Gastroesophageal sphincter (tissue), 4 donors: Measurements from ENCODE around the gene ISM1. TPM values are rescaled to one million over a fixed set of nuclear protein-coding genes. Genes with fewer than 3 reads are reported as not detected.

Experiments used
- ATAC-seq: fragments of 150-250 bp; one replicate; pipeline ENCODE4 v1.9.1; 2016; ENCODE audit warnings: mild to moderate bottlenecking, moderate library complexity
- H3K27ac ChIP-seq, 4 donors: fragments of 200-600 bp; sonication (generic) in 3 of 4; 1 replicate in 3 of 4; 2 replicates in 1 of 4; pipeline ENCODE4 v1.5.1; 2016 to 2019
- H3K27me3 ChIP-seq: fragments of 200-600 bp; sonication (generic); one replicate; pipeline ENCODE4 v1.5.1; 2019
- H3K36me3 ChIP-seq, 2 donors: fragments of 200-600 bp; sonication (generic); one replicate each; pipeline ENCODE4 v1.5.1; 2019; ENCODE audit warnings: control low read depth in 1 of 2
- H3K4me1 ChIP-seq, 3 donors: fragments of 200-600 bp; sonication (generic); 1 replicate in 2 of 3; 2 replicates in 1 of 3; pipeline ENCODE4 v1.5.1; 2016 to 2019; ENCODE audit warnings: control low read depth in 2 of 3
- H3K4me3 ChIP-seq, 2 donors: fragments of 200-600 bp; sonication (generic); one replicate each; pipeline ENCODE4 v1.5.1; 2019; ENCODE audit warnings: mild to moderate bottlenecking in 1 of 2, moderate library complexity in 1 of 2
- H3K9me3 ChIP-seq, 3 donors: fragments of 200-600 bp; sonication (generic); one replicate each; pipeline ENCODE4 v1.5.1; 2017 to 2019; ENCODE audit warnings: control low read depth in 2 of 3
- CTCF ChIP-seq, 4 experiments: fragments of 200-600 bp in 2 of 4; fragments of 450-650 bp in 2 of 4; sonication (generic) in 1 of 4; IDR thresholded peaks; one replicate each; pipeline ENCODE4 v1.5.1; 2017 to 2019; ENCODE audit warnings: antibody characterized with exemption in 4 of 4, mild to moderate bottlenecking in 2 of 4, moderate library complexity in 2 of 4
- EP300 ChIP-seq: sonication (generic); formaldehyde crosslinking; IDR thresholded peaks from one replicate; pipeline ENCODE4 v1.6.1; 2017; ENCODE audit warnings: antibody characterized with exemption, mild to moderate bottlenecking
- POLR2A ChIP-seq, 2 donors: fragments of 450-650 bp; IDR thresholded peaks; one replicate each; pipeline ENCODE4 v1.6.1; 2017; ENCODE audit warnings: antibody characterized with exemption in 2 of 2, mild to moderate bottlenecking in 2 of 2, moderate library complexity in 1 of 2
- POLR2AphosphoS5 ChIP-seq: sonication (generic); formaldehyde crosslinking; IDR thresholded peaks from one replicate; pipeline ENCODE4 v1.6.1; 2017; ENCODE audit warnings: antibody characterized with exemption
- WGBS, 2 donors: methylation state at CpG; one replicate each; pipeline ENCODE4 v1.1.5; 2018; ENCODE audit warnings: low coverage in 1 of 2; 5-methylcytosine and 5-hydroxymethylcytosine counted together
- total RNA-seq, 4 donors: library from RNA; depleted of rRNA; stranded (reverse); fragments of >200 nt; gene quantifications; one replicate each; pipeline ENCODE4 v1.1.0, GENCODE V29; 2016

ISM1 gene
- total RNA-seq, 4 donors from 2014 or later = 3.6 to 8.1 (median 6.4) TPM

DNA sequence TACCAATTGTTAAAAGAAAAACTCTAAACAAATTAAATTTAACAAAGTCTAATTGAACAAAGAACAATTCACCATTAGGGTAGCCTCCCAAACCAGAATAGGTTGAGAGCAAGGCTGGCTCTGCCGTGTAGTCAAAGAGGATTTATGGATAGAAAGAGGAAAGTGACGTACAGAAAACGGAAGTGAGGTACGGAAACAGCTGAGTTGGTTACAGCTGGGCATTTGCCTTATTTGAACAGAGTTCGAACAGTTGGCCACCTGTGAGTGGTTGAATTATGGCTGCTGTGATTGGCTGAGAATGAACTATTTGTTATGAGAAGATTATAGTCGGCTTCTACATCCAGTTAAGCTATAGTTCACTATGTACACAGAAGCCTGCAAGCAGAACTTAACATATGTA, 18.5 kb upstream of the ISM1 start:
- Histone ChIP-seq H3K36me3 (no peaks in the 10 kb centered on the region), H3K9me3 (no peaks in the 10 kb centered on the region), H3K4me3 (no peak overlapping the region), H3K27ac (no peak overlapping the region), H3K4me1 (no peaks in the 10 kb centered on the region), H3K27me3 (no peaks in the 10 kb centered on the region)
- ATAC-seq = no peak
- 71 to 73% methylated on average over 3 to 6 of the region's 6 CpGs for WGBS, 2 donors
- TF ChIP-seq EP300 (no peak), CTCF (IDR thresholded peaks at IDR 0.05) (no peak), POLR2AphosphoS5 (no peak), POLR2A (IDR thresholded peaks at IDR 0.05) (no peak)

- ATAC-seq = no peak
- no peaks in the 10 kb centered on the region for H3K27me3 ChIP-seq
- no peaks in the 10 kb centered on the region for H3K9me3 ChIP-seq
- WGBS, 2 donors = 40 to 79% methylated on average over 1 to 4 of the region's 4 CpGs
- H3K4me3 ChIP-seq = no peak overlapping the region
- no peaks in the 10 kb centered on the region for H3K4me1 ChIP-seq
- H3K36me3 ChIP-seq = no peaks in the 10 kb centered on the region
- no peak for TF ChIP-seq EP300
- TF ChIP-seq CTCF (IDR thresholded peaks at IDR 0.05) = no peak
- no peak for TF ChIP-seq POLR2AphosphoS5
- TF ChIP-seq POLR2A (IDR thresholded peaks at IDR 0.05) = no peak
- H3K27ac ChIP-seq = no peak overlapping the region
These were observed 15.6 kb upstream of the ISM1 start for GRCh38 chr20:13205425-13205824.

DNA sequence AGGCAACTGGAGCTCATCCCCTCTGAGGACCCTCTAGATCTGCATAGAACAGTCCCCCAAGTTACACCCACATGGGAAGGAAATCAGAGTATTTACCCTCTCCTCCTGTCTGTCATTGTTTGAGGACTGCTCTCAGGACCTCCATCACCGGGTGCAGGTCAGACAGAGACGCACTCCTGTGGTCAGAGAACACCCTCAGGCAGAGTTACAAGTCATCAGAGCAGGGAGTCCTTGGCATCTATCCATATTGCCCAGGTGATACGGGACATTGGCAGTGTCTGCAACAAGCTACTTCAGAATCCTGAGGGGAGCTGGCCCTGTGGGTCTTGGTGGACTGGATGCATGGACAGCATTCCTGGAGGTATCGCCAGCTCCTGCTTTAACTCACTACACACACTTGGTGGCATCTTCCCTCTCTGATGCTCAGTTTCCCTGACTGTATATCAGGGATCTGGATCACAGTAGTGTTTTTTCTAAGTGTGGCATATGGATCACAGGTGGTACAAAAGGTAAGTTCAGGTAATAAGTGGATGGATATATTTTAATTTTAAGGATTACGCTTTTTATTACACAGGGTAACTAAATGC, 15.1 kb upstream of the ISM1 start:
- Histone ChIP-seq H3K9me3 (no peaks in the 10 kb centered on the region), H3K4me1 (no peaks in the 10 kb centered on the region), H3K36me3 (no peaks in the 10 kb centered on the region), H3K27me3 (no peaks in the 10 kb centered on the region), H3K27ac (no peak overlapping the region), H3K4me3 (no peak overlapping the region)
- 70 to 86% methylated on average over 2 to 3 of the region's 5 CpGs for WGBS, 2 donors
- TF ChIP-seq POLR2A (IDR thresholded peaks at IDR 0.05) = no peak
- no peak for TF ChIP-seq CTCF (IDR thresholded peaks at IDR 0.05)
- no peak for TF ChIP-seq EP300
- TF ChIP-seq POLR2AphosphoS5 = no peak
- ATAC-seq = no peak

- H3K27me3 ChIP-seq = no peaks in the 10 kb centered on the region
- 83 to 100% methylated on average over 2 of the region's 2 CpGs for WGBS, 2 donors
- no peak overlapping the region for H3K27ac ChIP-seq
- no peak overlapping the region for H3K4me3 ChIP-seq
- H3K36me3 ChIP-seq = no peaks in the 10 kb centered on the region
- TF ChIP-seq CTCF (IDR thresholded peaks at IDR 0.05) (no peak), POLR2A (IDR thresholded peaks at IDR 0.05) (no peak), EP300 (no peak), POLR2AphosphoS5 (no peak)
- no peak for ATAC-seq
- no peaks in the 10 kb centered on the region for H3K4me1 ChIP-seq
- no peaks in the 10 kb centered on the region for H3K9me3 ChIP-seq
These were observed 14.1 kb upstream of the ISM1 start for GRCh38 chr20:13207016-13207415.

- ATAC-seq = no peak
- no peak overlapping the region for H3K4me3 ChIP-seq
- TF ChIP-seq EP300 = no peak
- no peak for TF ChIP-seq POLR2AphosphoS5
- TF ChIP-seq CTCF (IDR thresholded peaks at IDR 0.05) = no peak
- TF ChIP-seq POLR2A (IDR thresholded peaks at IDR 0.05) = no peak
- no peaks in the 10 kb centered on the region for H3K36me3 ChIP-seq
- no peaks in the 10 kb centered on the region for H3K4me1 ChIP-seq
- WGBS, 2 donors = 73 to 93% methylated on average over 3 to 4 of the region's 4 CpGs
- peaks cover 18% of the 10 kb centered on the region for H3K27me3 ChIP-seq
- no peaks in the 10 kb centered on the region for H3K9me3 ChIP-seq
- no peak overlapping the region for H3K27ac ChIP-seq
These were observed 9.0 kb upstream of the ISM1 start for GRCh38 chr20:13211956-13212618.
